Bone marrow (tissue), 2 donors: ENCODE measurements around the gene ABCD3.
"Not testable (repeated sequence)": the region's sequence is repeated elsewhere in the genome, so short reads cannot be mapped to it uniquely, and the experiment has no call there.

Experiments
- DNase-seq, 2 donors: peaks; one replicate each; lab custom pipeline; 2025; lab: John Stamatoyannopoulos, UW

The ABCD3 gene

DNA sequence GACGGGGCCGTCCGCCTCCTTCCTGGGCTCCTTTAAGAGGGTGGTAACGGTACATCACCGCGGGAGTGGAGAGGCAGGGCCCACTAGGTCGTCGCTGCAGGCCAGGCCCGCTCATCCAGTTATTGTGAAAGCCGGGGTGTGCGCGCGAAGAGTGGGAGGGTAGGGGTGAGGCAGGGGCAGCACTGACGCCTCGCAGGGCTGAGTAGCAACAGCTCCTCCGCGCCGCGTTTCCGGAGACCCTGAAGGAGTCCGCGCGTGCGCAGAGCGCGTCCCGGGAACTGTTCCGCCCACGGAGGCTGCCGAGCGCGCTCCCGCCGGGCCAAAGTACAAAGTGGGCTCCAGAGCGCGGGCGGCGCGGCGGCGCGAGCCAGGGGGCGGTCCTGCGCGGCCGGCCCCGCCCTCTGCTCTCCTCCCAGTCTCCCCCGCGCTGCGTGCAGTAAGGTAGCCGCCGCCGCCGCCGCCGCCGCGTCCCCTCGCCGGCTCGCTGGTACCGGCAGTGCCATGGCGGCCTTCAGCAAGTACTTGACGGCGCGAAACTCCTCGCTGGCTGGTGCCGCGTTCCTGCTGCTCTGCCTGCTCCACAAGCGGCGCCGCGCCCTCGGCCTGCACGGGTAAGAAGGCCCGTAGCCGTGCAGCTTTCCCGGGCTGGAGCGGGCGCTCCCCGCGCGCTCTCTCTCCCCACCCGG lies at the start of gene ABCD3:
ABCD3 (plus strand) TSS at position 412 of the 686 bp plus-strand sequence; CDS start at position 502, 90 bp downstream.
- DNase-seq: peak; percentile 91

DNA sequence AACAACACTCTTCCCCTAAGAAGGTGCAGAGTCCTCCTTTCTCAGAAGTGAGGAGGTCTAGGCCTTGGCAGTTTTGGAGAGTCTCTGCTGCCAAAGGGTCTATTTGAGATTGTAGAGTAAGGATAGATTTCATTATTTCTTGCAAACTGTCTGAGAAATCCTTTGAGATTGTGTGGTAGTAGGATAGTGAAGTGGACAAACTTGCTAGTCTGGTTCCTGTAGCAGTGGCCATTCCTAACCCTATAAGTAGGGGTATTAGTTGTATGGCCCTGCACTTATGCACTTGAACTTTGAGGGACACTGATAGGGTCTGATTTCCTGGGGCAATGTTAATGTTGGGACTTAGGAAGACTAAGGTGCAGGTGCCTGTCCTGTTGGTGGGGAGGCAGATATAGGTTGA lies 45.4 kb upstream of the ABCD3 start:
- not testable (repeated sequence) for DNase-seq

DNA sequence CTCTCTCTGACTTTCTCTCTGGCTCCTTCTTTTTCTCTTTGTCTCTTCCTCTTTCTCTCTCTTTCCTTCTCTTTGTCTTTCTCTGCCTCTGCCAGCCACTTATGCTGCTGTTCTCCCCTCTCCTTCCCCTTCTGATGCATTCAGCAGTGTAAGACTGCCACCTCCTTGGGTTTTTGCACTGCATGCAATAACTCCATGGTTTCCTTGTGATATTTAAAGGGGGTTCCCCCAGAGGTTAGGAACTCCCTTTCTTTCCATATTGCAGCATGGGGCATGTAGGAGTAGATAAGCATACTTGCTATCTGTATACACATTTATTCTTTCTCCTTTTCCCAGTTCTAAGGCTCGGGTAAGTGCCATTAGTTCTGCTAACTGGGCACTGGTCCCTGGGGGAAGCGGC lies 44.9 kb upstream of the ABCD3 start:
- not testable (repeated sequence) for DNase-seq

DNA sequence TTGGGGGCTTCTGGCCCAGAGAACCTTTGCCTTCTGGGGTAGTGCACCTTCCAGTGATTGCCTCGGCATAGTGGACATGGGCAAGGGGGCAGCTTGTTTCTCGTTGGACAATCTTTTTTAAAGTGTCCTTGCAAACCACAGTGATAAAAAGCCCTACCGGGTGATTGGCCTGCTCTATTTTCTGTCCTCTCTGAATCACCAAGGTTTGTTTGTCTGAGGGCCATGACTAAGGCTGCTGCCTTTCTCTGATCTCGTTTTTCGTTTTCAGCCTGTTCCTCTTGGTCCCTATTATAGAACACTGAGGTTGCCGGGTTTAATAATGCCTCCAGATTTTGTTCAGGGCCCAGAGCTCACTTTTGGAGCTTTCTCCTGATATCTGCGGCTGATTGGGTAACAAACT lies 42.5 kb upstream of the ABCD3 start:
- DNase-seq: not testable (repeated sequence)

DNA sequence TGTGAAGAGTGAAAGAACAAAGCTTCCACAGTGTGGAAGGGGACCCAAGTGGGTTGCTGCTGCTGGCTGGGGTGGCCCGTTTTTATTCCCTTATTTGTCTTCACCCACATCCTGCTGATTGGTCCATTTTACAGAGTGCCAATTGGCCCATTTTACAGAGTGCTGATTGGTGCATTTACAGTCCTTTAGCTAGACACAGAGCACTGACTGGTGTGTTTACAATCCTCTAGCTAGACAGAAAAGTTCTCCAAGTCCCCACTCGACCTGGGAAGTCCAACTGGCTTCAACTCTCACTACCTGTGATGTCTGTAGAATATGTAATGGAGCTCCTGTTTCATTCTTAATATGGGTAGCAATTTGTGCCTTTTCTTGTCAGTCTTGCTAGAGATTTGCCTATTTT lies 39.7 kb upstream of the ABCD3 start:
- DNase-seq: not testable (repeated sequence)

DNA sequence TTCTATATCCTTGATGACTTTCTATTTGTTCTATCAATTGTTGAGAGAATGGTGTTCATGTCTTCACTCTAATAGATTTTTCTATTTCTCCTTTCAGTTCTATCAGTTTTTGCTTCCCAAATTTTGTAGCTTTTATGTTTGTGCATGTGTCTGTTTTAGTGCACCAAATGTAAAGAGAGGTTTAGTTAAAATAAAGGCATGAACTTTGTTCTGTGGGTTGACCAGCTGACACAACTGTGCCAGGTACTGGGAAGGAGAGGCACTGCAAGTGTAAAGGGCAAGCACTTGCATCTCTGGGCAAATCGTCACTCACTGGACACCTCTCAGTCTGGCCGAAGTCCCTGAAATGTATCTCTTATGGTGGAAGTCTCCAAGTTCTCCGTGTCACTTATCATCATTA lies 38.6 kb upstream of the ABCD3 start:
- DNase-seq: no peak

DNA sequence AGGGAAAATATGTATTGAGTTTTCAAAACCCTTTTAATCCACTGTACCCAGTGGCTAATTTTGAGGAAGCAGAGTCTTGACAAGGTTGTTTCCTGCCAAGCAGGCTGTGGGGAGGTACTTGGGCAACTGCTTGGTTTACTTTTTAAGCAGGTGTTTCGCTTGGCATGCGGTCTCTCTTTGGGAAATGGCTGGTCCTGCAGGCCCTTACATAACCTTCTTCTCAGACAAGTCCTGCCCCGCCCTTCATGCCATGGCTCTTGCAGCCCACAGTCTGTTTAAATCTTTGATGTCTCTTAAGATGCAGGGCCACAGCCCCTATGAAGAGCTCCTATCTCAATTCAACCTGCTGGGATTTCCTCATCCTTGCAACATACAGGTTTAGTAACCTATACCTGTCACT lies 36.0 kb upstream of the ABCD3 start:
- DNase-seq: no peak

DNA sequence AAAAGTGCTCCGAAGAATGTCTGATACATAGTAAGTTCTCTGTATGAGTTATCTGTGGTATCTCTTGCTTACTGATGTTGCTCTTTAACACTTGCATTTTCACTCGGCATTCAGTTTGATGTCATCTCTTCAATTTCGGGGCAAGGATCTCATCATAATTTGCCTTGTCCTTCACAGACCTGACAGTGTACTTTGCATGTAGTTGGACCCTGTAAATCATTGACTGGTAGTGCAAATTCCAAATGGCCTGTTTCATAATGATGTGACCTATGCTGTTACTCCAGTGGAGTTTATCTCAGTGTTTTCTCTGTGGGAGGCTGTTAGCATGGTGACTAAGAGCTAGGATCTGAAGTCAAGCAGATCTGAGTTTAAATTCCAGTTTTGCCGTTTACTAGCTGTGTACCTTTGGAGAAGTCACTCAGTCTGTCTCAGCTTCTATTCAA lies 34.2 kb upstream of the ABCD3 start:
- no peak for DNase-seq

DNA sequence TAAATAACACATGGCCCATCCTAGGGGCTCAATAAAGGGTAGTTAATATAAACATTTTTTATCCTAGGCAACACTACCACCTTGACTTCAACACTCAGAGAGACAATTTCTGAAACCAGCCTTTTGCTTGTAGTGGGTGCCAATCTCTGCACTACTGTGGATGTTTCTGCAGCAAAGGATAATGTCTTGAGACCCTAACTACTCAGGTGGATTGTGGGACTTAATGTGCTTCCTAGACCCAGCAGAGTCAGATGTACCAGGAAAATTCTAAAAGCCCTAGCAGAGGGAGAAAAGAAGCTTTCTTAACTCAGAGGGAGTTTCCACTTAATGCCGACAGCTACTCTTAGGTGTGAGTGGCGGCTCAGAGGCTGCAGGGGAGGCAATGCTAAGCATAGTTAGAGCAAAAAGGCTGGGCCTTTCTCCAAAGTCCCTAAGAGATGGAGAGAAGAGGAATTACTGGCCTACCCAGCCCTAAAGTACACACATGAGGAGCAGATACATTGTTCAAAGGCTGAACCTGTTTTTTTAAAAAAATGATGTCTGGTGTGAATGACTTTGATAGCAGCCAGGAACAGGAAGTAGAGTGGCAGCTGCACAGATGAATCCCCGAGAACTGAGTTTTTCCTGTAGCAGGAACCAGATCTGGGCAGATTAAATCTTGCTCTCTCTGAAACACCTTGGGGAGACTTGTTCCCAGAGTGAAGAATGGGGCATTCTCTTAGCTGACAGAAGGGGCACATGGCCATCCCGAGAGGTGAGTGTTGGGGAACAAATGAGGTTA lies 33.5 kb upstream of the ABCD3 start:
- DNase-seq: peak in 1 of 2 donors; percentile 13

DNA sequence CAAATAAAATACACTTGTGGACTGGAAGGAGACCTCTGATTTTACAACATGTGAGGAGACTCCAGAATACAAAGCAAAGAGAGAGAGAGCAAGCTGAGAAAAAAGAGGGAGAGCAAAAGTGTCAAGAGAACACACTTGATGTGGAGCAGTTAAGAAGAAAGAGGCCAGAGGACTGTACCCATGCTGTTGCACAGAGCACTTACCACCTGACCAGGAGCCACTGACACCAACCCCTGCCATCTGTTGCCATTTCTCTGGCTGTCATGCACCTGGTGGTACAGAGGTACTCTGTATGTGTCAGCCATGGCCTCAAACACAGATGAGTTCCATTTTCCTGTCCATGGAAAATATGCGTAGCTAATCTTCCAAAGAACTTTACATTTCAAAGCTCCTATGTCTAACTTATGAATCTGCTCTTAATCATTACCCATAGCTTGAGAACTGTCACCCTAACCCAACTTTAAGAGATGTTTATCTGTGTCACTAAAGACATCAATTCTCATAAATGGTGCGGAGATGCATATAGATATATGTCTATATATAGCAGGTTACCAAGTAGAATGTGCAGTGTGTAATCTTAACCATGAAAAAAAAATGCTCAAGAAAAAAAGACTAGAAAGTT lies 32.8 kb upstream of the ABCD3 start:
- no peak for DNase-seq

DNA sequence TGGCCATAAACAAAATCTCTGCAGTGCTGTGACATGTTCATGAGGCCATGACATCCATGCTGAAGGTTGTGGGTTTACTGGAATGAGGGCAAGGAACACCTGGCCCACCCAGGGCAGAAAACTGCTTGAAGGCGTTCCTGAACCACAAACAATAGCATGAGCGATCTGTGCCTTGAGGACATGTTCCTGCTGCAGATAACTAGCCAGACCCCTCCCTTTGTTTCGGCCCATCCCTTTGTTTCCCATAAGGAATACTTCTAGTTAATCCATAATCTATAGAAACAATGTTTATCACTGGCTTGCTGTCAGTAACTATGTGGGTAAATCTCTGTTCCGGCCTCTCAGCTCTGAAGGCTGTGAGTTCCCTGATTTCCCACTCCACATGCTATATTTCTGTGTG lies 28.9 kb upstream of the ABCD3 start:
- DNase-seq: no peak

DNA sequence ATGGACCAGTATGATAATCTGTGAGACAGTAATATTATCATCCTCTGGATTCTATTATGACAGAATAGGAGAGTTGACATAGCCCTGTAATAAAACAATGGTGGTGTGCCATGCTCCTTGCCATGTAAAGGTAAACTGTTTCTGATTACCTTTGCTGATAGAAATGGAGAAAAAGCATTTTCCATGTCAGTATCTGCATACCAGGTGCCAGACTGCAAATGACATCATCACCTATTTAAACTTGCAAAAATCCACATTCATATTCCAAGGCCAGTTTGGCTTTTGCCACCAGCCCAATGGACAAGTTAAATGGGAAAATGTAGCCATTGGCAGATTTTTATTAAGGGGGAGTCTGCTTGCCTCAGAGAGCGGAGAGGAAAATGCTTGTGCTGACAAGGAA lies 23.9 kb upstream of the ABCD3 start:
- no peak for DNase-seq

DNA sequence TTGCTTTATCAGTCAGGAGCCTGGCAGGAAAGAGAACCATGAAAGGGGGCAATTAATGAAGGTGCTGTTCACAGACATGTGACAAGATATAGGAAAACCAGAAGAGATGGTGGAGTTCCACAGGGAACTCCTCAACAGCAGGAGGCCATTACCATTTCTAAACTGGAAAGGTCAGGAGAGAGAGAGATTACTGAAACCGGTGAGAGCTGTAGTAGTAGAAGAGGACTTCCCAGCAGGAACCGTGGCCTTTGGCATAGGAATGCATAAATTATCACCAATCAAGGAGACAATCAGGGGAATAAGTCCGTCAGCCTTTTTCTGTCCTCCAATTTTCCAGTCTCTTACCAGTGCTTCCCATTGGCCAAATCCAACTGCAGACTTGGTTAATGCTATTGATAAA lies 23.0 kb upstream of the ABCD3 start:
- no peak for DNase-seq

DNA sequence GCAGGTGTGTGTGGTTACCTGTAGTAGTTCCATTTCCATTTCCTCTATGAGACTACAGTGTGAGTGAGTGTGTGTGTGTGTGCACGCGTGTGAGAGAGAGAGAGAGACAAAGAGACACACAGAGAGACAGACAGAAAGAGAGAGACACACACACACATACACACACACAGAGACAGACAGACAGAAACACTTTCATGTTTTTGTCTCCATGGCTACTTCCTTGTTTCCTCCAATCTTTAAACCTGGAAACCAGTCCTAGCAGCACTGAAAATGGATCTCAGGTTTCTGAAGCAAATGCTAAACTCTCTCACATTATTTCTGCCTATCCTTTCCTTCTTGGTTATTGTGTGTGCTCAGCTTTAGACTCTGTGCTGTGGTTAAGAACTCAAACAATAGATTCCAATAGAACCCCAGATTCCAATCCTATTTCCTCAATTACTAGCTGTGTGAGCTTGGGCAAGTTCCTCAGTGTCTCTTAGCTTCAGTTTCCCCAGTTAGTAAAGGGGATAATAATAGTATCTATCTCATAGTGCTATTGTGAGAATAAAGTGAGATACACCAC lies 22.4 kb upstream of the ABCD3 start:
- no peak for DNase-seq

DNA sequence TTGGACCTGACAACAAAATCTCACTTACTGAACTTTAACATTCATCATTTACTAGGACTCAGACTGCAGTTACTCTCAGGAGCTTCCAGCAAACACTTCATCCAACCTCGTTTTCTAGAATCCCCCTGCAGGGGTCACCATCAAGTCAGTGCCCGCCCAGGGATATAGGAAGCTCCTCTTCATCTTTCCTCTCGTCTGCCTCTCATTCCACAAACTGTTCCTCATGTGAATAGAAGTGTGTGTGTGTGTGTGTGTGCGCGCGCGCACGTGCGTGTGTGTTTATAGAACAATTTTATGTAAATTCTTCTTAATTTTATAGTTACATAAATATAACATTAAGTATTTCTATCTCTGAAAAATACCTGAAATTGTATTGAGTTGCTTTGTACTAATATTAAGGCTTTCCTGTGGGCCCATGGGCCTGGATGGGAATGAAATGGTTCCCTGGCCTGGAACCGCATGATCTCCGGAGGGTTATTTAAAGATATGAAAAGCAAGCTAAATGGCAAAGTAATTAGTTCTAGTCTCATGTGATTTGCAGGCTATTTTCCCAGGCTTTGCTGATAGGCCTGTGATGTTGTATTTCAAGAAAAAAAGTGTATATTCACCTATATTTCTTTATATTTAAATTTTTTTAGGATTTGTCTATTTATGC lies 21.7 kb upstream of the ABCD3 start:
- DNase-seq: no peak

DNA sequence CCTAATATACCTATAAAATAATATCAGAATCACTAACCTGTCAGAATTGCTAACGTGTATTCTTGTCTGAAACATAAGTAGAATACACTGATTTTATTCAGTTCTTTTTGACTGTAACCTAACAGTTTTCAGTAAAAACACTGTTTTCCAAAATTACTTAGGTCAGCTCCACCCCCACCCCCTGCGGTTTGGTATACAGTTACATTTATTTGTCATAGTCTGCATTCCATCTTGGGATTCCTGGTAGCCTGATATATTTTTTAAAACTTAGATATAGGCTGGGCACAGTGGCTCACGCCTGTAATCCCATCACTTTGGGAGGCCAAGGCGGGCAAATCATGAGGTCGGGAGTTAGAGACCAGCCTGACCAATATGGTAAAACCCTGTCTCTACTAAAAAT lies 19.8 kb upstream of the ABCD3 start:
- no peak for DNase-seq

DNA sequence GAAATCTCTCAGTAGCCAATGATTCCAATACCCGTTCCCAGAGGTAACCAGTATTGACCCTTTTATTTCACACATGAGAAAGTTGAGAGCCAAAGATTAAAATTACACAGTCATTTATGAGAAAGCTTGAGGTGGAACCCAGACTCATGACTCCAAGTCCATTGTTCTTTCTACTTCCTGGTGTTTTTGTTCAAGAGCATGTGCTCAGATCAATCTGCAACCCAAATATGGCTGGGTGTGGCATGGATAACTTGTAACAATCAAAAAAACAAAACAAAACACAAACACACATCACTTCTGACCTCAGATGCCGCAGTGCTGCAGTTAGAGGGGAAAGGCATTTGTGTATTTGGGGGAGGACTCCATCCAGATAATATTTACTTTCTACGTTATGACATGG lies 18.7 kb upstream of the ABCD3 start:
- DNase-seq: no peak

DNA sequence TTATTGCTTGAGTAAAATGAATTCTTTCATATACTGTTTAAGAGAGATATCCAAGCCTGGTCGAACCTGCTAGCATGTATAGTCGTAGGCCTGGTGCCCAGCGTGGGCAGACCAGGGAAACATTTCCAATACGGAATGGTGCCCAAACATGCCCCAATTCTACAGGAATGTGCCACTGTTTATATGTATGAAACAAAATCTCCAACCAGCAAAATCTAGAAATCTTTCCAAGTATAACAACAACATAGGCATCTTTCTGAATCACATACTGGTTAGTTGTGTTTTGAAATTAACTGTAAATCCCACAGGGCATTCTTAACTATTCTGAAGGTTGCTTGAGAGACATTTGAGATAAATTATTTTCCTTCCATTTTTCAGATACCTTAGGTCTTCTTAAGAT lies 17.0 kb upstream of the ABCD3 start:
- DNase-seq: no peak

DNA sequence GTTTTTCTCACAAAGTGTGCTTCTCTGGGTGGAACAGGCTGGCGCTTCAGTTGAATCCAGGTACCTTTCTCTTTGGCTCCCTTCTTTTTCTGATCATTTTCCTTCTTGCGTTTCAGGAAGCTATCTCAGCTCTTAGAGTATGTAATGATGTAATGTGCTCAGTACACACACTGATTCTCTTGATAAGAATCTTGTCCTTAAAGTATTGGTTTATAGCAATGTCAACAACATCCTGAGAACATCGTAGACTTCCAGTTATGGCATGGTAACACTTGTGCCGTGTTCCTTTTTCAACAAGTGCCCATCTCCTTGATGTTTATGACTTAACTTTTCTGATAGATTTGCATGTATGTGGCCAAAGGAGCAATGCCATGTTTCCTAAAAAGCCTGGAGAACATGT lies 11.7 kb upstream of the ABCD3 start:
- no peak for DNase-seq

DNA sequence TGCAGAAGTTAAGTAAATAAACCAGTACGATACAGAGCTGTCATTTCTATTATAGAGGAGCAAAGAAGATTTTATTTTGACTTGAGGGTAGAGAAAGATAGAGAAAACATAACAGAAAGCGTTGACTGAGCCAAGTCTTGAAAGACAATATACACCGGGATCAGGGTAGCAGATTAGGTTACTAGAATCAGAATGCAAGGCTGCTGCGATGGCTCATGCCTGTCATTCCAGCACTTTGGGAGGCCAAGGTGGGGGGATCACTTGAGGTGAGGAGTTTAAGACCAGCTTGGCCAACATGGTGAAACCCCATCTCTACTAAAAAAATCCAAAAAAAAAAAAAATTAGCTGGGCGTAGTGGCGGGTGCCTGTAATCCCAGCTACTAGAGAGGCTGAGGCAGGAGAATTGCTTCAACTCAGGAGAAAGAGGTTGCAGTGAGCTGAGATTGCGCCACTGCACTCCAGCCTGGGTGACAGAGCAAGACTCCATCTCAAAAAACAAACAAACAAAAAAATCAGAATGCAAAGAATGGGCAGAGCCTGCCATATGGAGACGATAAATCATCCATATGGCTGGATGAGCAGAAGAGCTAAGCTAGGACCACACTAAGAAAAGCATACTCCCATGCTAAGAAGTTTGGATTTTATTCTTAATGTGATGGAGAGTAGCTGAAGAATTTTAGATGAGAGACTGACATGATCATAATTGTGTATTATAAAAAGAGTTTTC lies 9.9 kb upstream of the ABCD3 start:
- DNase-seq: no peak

DNA sequence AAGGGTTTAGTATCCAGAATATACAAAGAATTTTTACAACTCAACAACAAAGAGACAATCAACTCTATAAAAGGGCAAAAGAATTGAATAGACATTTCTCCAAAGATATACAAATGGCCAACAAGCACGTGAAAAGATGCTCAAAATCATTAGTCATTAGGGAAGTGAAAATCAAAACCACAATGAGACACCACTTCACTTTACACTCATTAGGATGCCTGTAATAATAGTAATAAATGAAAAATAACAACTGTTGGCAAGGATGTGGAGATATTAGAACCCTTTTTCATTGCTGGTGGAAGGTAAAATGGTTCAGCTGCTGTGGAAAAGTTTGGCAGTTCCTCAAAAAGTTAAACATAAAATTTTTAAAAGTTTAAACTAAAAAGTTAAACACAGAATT lies 7.0 kb upstream of the ABCD3 start:
- DNase-seq: no peak

DNA sequence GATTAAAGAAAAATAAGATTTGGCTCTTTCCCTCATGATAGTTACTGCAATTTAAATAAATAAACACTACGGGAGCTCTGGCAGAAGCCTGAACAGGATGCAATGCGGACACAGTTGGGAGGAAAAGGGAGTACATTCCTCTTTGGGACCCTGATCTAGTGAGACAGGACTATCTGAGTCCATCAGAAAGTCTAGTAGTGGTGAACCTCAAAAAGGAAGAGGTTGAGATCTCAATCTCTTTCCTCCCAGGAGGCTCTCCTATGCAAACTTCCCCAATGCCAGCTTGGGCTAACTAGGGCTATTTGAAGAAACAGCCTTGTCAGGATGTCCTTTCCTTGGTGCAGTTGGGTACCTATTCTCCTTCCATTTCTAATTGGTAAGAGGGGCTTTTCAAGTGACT lies 4.9 kb upstream of the ABCD3 start:
- DNase-seq: peak in 1 of 2 donors; percentile 46
